Measurements from ENCODE around the gene ANXA2R. TPM values are rescaled to one million over a fixed set of nuclear protein-coding genes. Genes with fewer than 3 reads are reported as not detected.

The ANXA2R gene
- total RNA-seq, 1 experiment from 2014 or later, result 3.6 TPM

- Histone ChIP-seq H4K20me1 (ENCODE audit: insufficient read depth) (no peaks in the 10 kb centered on the region), H3K27ac (no peak overlapping the region), H3K4me3 (no peak overlapping the region), H3K36me3 (ENCODE audit: low read depth) (no peaks in the 10 kb centered on the region), H3K79me2 (ENCODE audit: low read depth) (peaks cover 5% of the 10 kb centered on the region; the same call in 1 of the 2 replicates), H3K27me3 (ENCODE audit: insufficient read depth, low read depth) (no peaks in the 10 kb centered on the region), H3K9me2 (ENCODE audit: insufficient read depth) (no peaks in the 10 kb centered on the region), H3K9me3 (ENCODE audit: insufficient read depth, low read depth) (no peaks in the 10 kb centered on the region), H3F3A (ENCODE audit: insufficient read depth, low read depth) (peaks cover 31% of the 10 kb centered on the region), H3K4me1 (replicated peaks; ENCODE audit: insufficient read depth) (no peaks in the 10 kb centered on the region; the same call in 1 of the 2 replicates), H3K4me2 (no peak overlapping the region), H2AFZ (no peak overlapping the region)
- POLR2A ChIA-PET (ENCODE audit: unreplicated experiment), result interaction anchor here (0.7 kb wide), 1 partner anchor 1083 kb away, joined by 9 read pairs; no protein-coding TSS in a partner anchor
- DNase-seq, result no peak
- TF ChIP-seq CTCF (conservative IDR thresholded peaks at IDR 0.05) (no peak), EZH2 (IDR thresholded peaks at IDR 0.05; ENCODE audit: low read depth) (no peak)
- CTCF ChIA-PET, result interaction anchor here (1.1 kb wide), 1 partner anchor 136 kb away, joined by 3 read pairs; no protein-coding TSS in a partner anchor
- no TSS peak for BruUV-seq (replicated peaks)
- intact Hi-C loops (cut with micrococcal nuclease; ENCODE audit: unreplicated experiment), result loop anchor here (10.0 kb wide), 1 partner anchor 1120 kb away; the partner anchor contains the start of gene FBXO4
These were observed 5.1 kb upstream of the ANXA2R start for GRCh38 chr5:43045236-43045635.

- no peak for TF ChIP-seq EZH2 (IDR thresholded peaks at IDR 0.05; ENCODE audit: low read depth)
- TF ChIP-seq CTCF (conservative IDR thresholded peaks at IDR 0.05), result no peak
- no peaks in the 10 kb centered on the region for H3K9me2 ChIP-seq (ENCODE audit: insufficient read depth)
- CTCF ChIA-PET, result no interaction called here
- no peak for DNase-seq
- H4K20me1 ChIP-seq (ENCODE audit: insufficient read depth), result no peaks in the 10 kb centered on the region
- no peak overlapping the region for H3K27ac ChIP-seq
- H3K79me2 ChIP-seq (ENCODE audit: low read depth), result peaks cover 5% of the 10 kb centered on the region; the same call in 1 of the 2 replicates
- no TSS peak for BruUV-seq (replicated peaks)
- no peaks in the 10 kb centered on the region for H3K9me3 ChIP-seq (ENCODE audit: insufficient read depth, low read depth)
- no peaks in the 10 kb centered on the region for H3K36me3 ChIP-seq (ENCODE audit: low read depth)
- no peak overlapping the region for H3K4me2 ChIP-seq
- no peaks in the 10 kb centered on the region for H3K27me3 ChIP-seq (ENCODE audit: insufficient read depth, low read depth)
- H3K4me1 ChIP-seq (replicated peaks; ENCODE audit: insufficient read depth), result no peaks in the 10 kb centered on the region; the same call in 1 of the 2 replicates
- intact Hi-C loops (cut with micrococcal nuclease; ENCODE audit: unreplicated experiment), result loop anchor here (10.0 kb wide), 1 partner anchor 1120 kb away; the partner anchor contains the start of gene FBXO4
- H2AFZ ChIP-seq, result no peak overlapping the region
- POLR2A ChIA-PET (ENCODE audit: unreplicated experiment), result interaction anchor here (0.6 kb wide), 1 partner anchor 12 kb away, joined by 3 read pairs; no protein-coding TSS in a partner anchor
- H3F3A ChIP-seq (ENCODE audit: insufficient read depth, low read depth), result peaks cover 36% of the 10 kb centered on the region
- no peak overlapping the region for H3K4me3 ChIP-seq
These were observed 4.2 kb upstream of the ANXA2R start for GRCh38 chr5:43044181-43044914.

- Histone ChIP-seq H3K36me3 (ENCODE audit: low read depth) (no peaks in the 10 kb centered on the region), H3F3A (ENCODE audit: insufficient read depth, low read depth) (peaks cover 39% of the 10 kb centered on the region), H3K79me2 (ENCODE audit: low read depth) (peaks cover 9% of the 10 kb centered on the region; the same call in 1 of the 2 replicates), H3K4me3 (peak overlapping the region; percentile 76), H3K4me2 (peak overlapping the region; percentile 79), H4K20me1 (ENCODE audit: insufficient read depth) (no peaks in the 10 kb centered on the region), H3K9me2 (ENCODE audit: insufficient read depth) (no peaks in the 10 kb centered on the region), H3K27me3 (ENCODE audit: insufficient read depth, low read depth) (no peaks in the 10 kb centered on the region), H2AFZ (peak overlapping the region; percentile 96), H3K4me1 (replicated peaks; ENCODE audit: insufficient read depth) (no peaks in the 10 kb centered on the region; the same call in 1 of the 2 replicates), H3K27ac (no peak overlapping the region), H3K9me3 (ENCODE audit: insufficient read depth, low read depth) (no peaks in the 10 kb centered on the region)
- POLR2A ChIA-PET (ENCODE audit: unreplicated experiment), result no interaction called here
- BruUV-seq (replicated peaks), result no TSS peak
- intact Hi-C loops (cut with micrococcal nuclease; ENCODE audit: unreplicated experiment), result loop anchor here (10.0 kb wide), 1 partner anchor 1119 kb away; the partner anchor contains the start of gene FBXO4
- no peak for TF ChIP-seq CTCF (conservative IDR thresholded peaks at IDR 0.05)
- TF ChIP-seq EZH2 (IDR thresholded peaks at IDR 0.05; ENCODE audit: low read depth), result no peak
- no peak for DNase-seq
- CTCF ChIA-PET, result interaction anchor here (3.2 kb wide), 1 partner anchor 22 kb away, joined by 25 read pairs; no protein-coding TSS in a partner anchor
These were observed 3.3 kb upstream of the ANXA2R start for GRCh38 chr5:43043400-43043756.

Measured in PC-9 (cell line).